Endothelial cell of umbilical vein (primary cell): Measurements from ENCODE around the gene SNORC.

ENCODE experiments used
- CTCF ChIP-seq, 2 donors: IDR thresholded peaks; 1 replicate in 1 of 2; 2 replicates in 1 of 2; pipeline ENCODE4 v1.5.1; 2011; ENCODE audit warnings: low read length in 2 of 2, mild to moderate bottlenecking in 2 of 2, moderate library complexity in 2 of 2, control low read depth in 1 of 2, inconsistent platforms in 1 of 2, low read depth in 1 of 2; ENCODE audit not compliant: insufficient read depth in 1 of 2; ENCODE audit errors: extremely low read depth in 1 of 2
- EZH2 ChIP-seq: IDR thresholded peaks from 2 replicates; pipeline ENCODE4 v1.6.1; 2012; ENCODE audit warnings: borderline replicate concordance, low read depth, mild to moderate bottlenecking, moderate library complexity, low read length, inconsistent platforms; ENCODE audit not compliant: severe bottlenecking
- FOS ChIP-seq: IDR thresholded peaks from 2 replicates; pipeline ENCODE4 v1.6.1; 2011; ENCODE audit warnings: mild to moderate bottlenecking, low read length, moderate library complexity, borderline replicate concordance; ENCODE audit not compliant: insufficient read depth
- GATA2 ChIP-seq: IDR thresholded peaks from 2 replicates; pipeline ENCODE4 v1.7.0; 2011; ENCODE audit warnings: low read depth, mild to moderate bottlenecking, moderate library complexity, mixed read lengths, low read length; ENCODE audit not compliant: insufficient read length, insufficient read depth
- MAX ChIP-seq: IDR thresholded peaks from 2 replicates; pipeline ENCODE4 v1.6.1; 2011; ENCODE audit not compliant: insufficient read depth, insufficient read length
- MYC ChIP-seq: IDR thresholded peaks from one replicate; pipeline ENCODE4 v1.6.1; 2011; ENCODE audit warnings: mild to moderate bottlenecking, low read depth, low read length
- POLR2A ChIP-seq: IDR thresholded peaks from 2 replicates; pipeline ENCODE4 v1.6.1; 2012; ENCODE audit warnings: low read depth, mild to moderate bottlenecking, control low read depth, low read length
- POLR2AphosphoS5 ChIP-seq: IDR thresholded peaks from 2 replicates; pipeline ENCODE4 v1.6.1; 2012; ENCODE audit warnings: low read depth, mild to moderate bottlenecking, control low read depth, low read length, moderate library complexity; ENCODE audit not compliant: insufficient read depth

- TF ChIP-seq POLR2AphosphoS5 = no peak
- no peak for TF ChIP-seq CTCF (IDR thresholded peaks at IDR 0.05; ENCODE audit: extremely low read depth in 1 of 2, insufficient read depth in 1 of 2, low read depth in 1 of 2, low read length in 2 of 2)
- no peak for TF ChIP-seq GATA2
- no peak for TF ChIP-seq EZH2
- no peak for TF ChIP-seq POLR2A
- TF ChIP-seq MYC = no peak
- no peak for TF ChIP-seq MAX
- no peak for TF ChIP-seq FOS
Measured at GRCh38 chr2:232869138-232870017, 686 bp upstream of the SNORC start.
